ENCODE measurements around the gene LEP. TPM values are rescaled to one million over a fixed set of nuclear protein-coding genes. Genes with fewer than 3 reads are reported as not detected.

The LEP gene
- total and polyA plus RNA-seq, 4 donors, result 0.02 TPM; not detected in 3

GRCh38 chr7:128233471-128233870 is 7.6 kb upstream of the LEP start:
- TF ChIP-seq FOXA1 (IDR thresholded peaks at IDR 0.05) (no peak), RAD21 (IDR thresholded peaks at IDR 0.05) (no peak), MAX (IDR thresholded peaks at IDR 0.05) (no peak), GABPA (IDR thresholded peaks at IDR 0.05 in 1 of 2, conservative IDR thresholded peaks at IDR 0.05 in 1 of 2) (no peak), YY1 (IDR thresholded peaks at IDR 0.05) (no peak), JUND (IDR thresholded peaks at IDR 0.05) (no peak), HNF4A (conservative IDR thresholded peaks at IDR 0.05) (no peak), CTCF (IDR thresholded peaks at IDR 0.05; ENCODE audit: low read depth, low read length, missing input control) (no peak), EGR1 (IDR thresholded peaks at IDR 0.05; ENCODE audit: low read depth in 2 of 2) (no peak), HNF4G (IDR thresholded peaks at IDR 0.05) (no peak), NR2F2 (IDR thresholded peaks at IDR 0.05) (no peak), ZBTB33 (IDR thresholded peaks at IDR 0.05) (no peak), SP1 (IDR thresholded peaks at IDR 0.05) (no peak)
- Histone ChIP-seq H3K27ac (ENCODE audit: low read depth in 1 of 2, low read length in 2 of 2) (no peak overlapping the region), H3K27me3 (ENCODE audit: control insufficient read depth in 4 of 4, insufficient read depth in 4 of 4, low read length in 3 of 4) (no peaks in the 10 kb centered on the region), H3K9me3 (ENCODE audit: control insufficient read depth in 4 of 4, low read length in 3 of 4) (peaks cover 0 to under 1% (median 0%) of the 10 kb centered on the region in 4 donors), H3K9ac (ENCODE audit: low read depth in 1 of 2, low read length in 2 of 2) (no peak overlapping the region), H3K4me1 (ENCODE audit: control insufficient read depth in 4 of 4, insufficient read depth in 4 of 4, low read length in 3 of 4) (no peaks in the 10 kb centered on the region), H3K36me3 (ENCODE audit: control insufficient read depth in 4 of 4, insufficient read depth in 3 of 4, low read depth in 1 of 4, low read length in 3 of 4) (no peaks in the 10 kb centered on the region), H3K4me3 (ENCODE audit: low read depth in 1 of 3, low read length in 3 of 3) (no peak overlapping the region)
- DNase-seq (ENCODE audit: low spot score), result no peak
- 84% methylated on average over 5 of the region's 5 CpGs for WGBS

- no peaks in the 10 kb centered on the region for H3K27me3 ChIP-seq (ENCODE audit: control insufficient read depth in 4 of 4, insufficient read depth in 4 of 4, low read length in 3 of 4)
- H3K36me3 ChIP-seq (ENCODE audit: control insufficient read depth in 4 of 4, insufficient read depth in 3 of 4, low read depth in 1 of 4, low read length in 3 of 4), result no peaks in the 10 kb centered on the region
- H3K9ac ChIP-seq (ENCODE audit: low read depth in 1 of 2, low read length in 2 of 2), result no peak overlapping the region
- no peak for DNase-seq (ENCODE audit: low spot score)
- no peak for TF ChIP-seq NR2F2 (IDR thresholded peaks at IDR 0.05)
- no peak for TF ChIP-seq YY1 (IDR thresholded peaks at IDR 0.05)
- TF ChIP-seq REST (IDR thresholded peaks at IDR 0.05), result no peak
- H3K9me3 ChIP-seq (ENCODE audit: control insufficient read depth in 4 of 4, low read length in 3 of 4), result peaks cover 0 to 2% (median under 1%) of the 10 kb centered on the region in 4 donors
- WGBS, result 65% methylated on average over 9 of the region's 9 CpGs
- no peaks in the 10 kb centered on the region for H3K4me1 ChIP-seq (ENCODE audit: control insufficient read depth in 4 of 4, insufficient read depth in 4 of 4, low read length in 3 of 4)
- H3K27ac ChIP-seq (ENCODE audit: low read depth in 1 of 2, low read length in 2 of 2), result no peak overlapping the region
- no peak overlapping the region for H3K4me3 ChIP-seq (ENCODE audit: low read depth in 1 of 3, low read length in 3 of 3)
These were observed 6.5 kb upstream of the LEP start for GRCh38 chr7:128234476-128235026.

All from liver (tissue), 9 donors.